Measurements from ENCODE around the gene JAKMIP1. TPM values are rescaled to one million over a fixed set of nuclear protein-coding genes. Genes with fewer than 3 reads are reported as not detected.

The JAKMIP1 gene
- total RNA-seq, 8 experiments from 2014 or later, result 1.0 to 10.8 (median 7.6) TPM; not detected in 3

- WGBS, 10 experiments, result 17 to 89% (median 38%) methylated on average over 1 to 7 of the region's 8 CpGs; no CpG with 5 or more reads in 1 of the 10 experiments
- Histone ChIP-seq H3K4me1 (replicated peaks in 1 of 2) (no peaks in the 10 kb centered on the region), H3K27ac (no peak overlapping the region), H3K4me3 (no peak overlapping the region)
- in situ Hi-C loops (cut with MboI; ENCODE audit: low pct_unique_long_range_greater_than_20kb in 2 of 9, low sequenced_read_pairs in 9 of 9, unreplicated experiment in 9 of 9), result no loop called here
- peak in 7 of 8 experiments; percentile 58 to 89 (median 70) for ATAC-seq (replicated peaks in 6 of 8)
Measured at GRCh38 chr4:6095023-6095752, 105.2 kb downstream of the JAKMIP1 start.

DNA sequence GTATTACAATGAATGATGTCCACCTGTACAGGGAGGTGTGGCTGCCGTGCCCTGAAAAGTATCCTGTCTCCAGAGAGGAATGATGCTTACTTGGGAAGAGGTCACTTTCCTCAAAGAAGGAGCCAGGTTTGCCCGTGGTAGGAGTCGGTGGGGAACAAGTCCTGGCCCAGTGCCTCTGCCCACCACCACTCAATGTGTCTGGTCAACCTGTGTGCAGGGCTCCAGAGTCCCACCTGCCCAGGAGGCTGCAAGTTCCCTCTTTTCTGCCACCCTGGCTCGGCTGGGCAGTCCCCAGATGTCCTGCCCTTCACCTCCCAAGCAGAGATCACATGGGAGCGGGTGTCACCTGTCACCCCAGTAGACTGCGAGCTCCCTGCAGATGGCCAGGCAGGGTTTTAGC, 106.7 kb downstream of the JAKMIP1 start:
- no peaks in the 10 kb centered on the region for H3K4me1 ChIP-seq (replicated peaks in 1 of 2)
- H3K4me3 ChIP-seq, result no peak overlapping the region
- no peak for ATAC-seq (replicated peaks in 6 of 8)
- 8 to 82% (median 55%) methylated on average over 1 to 3 of the region's 6 CpGs; no CpG with 5 or more reads in 5 of the 10 experiments for WGBS, 10 experiments
- no peak overlapping the region for H3K27ac ChIP-seq
- in situ Hi-C loops (cut with MboI; ENCODE audit: low pct_unique_long_range_greater_than_20kb in 2 of 9, low sequenced_read_pairs in 9 of 9, unreplicated experiment in 9 of 9), result no loop called here

- 0 to 86% (median 36%) methylated on average over 1 to 3 of the region's 3 CpGs; no CpG with 5 or more reads in 2 of the 10 experiments for WGBS, 10 experiments
- no peak overlapping the region for H3K27ac ChIP-seq
- no peak overlapping the region for H3K4me3 ChIP-seq
- in situ Hi-C loops (cut with MboI; ENCODE audit: low pct_unique_long_range_greater_than_20kb in 2 of 9, low sequenced_read_pairs in 9 of 9, unreplicated experiment in 9 of 9), result no loop called here
- no peaks in the 10 kb centered on the region for H3K4me1 ChIP-seq (replicated peaks in 1 of 2)
- ATAC-seq (replicated peaks in 6 of 8), result no peak
Measured at GRCh38 chr4:6092971-6093370, 107.4 kb downstream of the JAKMIP1 start.

DNA sequence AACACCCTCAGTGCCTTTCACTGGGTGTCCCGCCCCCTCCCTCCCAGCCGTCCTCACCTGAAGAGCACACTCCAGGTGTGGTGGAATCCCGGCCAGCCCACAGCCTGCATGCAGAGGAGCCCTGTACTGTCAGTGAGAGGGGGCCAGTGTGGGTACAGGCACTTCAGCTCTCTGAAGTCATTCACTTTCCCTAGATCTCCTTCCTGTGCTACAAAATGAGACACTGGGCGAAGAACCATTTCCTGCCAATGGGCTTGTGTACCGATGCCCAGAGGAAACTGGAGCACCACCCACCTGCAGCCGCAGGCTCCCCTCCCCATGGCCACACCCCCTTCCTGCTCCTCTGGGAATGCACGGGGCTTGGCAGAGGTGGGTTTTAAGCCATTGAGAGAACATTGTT, 108.2 kb downstream of the JAKMIP1 start:
- in situ Hi-C loops (cut with MboI; ENCODE audit: low pct_unique_long_range_greater_than_20kb in 2 of 9, low sequenced_read_pairs in 9 of 9, unreplicated experiment in 9 of 9), result no loop called here
- WGBS, 10 experiments, result 17% methylated on average over 1 of the region's 7 CpGs; no CpG with 5 or more reads in 9 of the 10 experiments
- Histone ChIP-seq H3K4me3 (no peak overlapping the region), H3K4me1 (replicated peaks in 1 of 2) (no peaks in the 10 kb centered on the region), H3K27ac (no peak overlapping the region)
- ATAC-seq (replicated peaks in 6 of 8), result no peak

- no peak overlapping the region for H3K4me3 ChIP-seq
- in situ Hi-C loops (cut with MboI; ENCODE audit: low pct_unique_long_range_greater_than_20kb in 2 of 9, low sequenced_read_pairs in 9 of 9, unreplicated experiment in 9 of 9), result no loop called here
- no peak overlapping the region for H3K27ac ChIP-seq
- WGBS, 10 experiments, result 0 to 100% (median 49%) methylated on average over 1 to 3 of the region's 3 CpGs; no CpG with 5 or more reads in 1 of the 10 experiments
- ATAC-seq (replicated peaks in 6 of 8), result no peak
- no peaks in the 10 kb centered on the region for H3K4me1 ChIP-seq (replicated peaks in 1 of 2)
Measured at GRCh38 chr4:6090931-6091330, 109.4 kb downstream of the JAKMIP1 start.

GRCh38 chr4:6088950-6089349, 111.4 kb downstream of the JAKMIP1 start:
- no peak overlapping the region for H3K4me3 ChIP-seq
- in situ Hi-C loops (cut with MboI; ENCODE audit: low pct_unique_long_range_greater_than_20kb in 2 of 9, low sequenced_read_pairs in 9 of 9, unreplicated experiment in 9 of 9), result no loop called here
- ATAC-seq (replicated peaks in 6 of 8), result no peak
- H3K4me1 ChIP-seq (replicated peaks in 1 of 2), result no peaks in the 10 kb centered on the region
- H3K27ac ChIP-seq, result no peak overlapping the region
- 0 to 100% (median 55%) methylated on average over 1 to 2 of the region's 2 CpGs; no CpG with 5 or more reads in 4 of the 10 experiments for WGBS, 10 experiments

GRCh38 chr4:6087669-6088341, 112.5 kb downstream of the JAKMIP1 start:
- 0 to 53% (median 23%) methylated on average over 1 to 7 of the region's 7 CpGs; no CpG with 5 or more reads in 1 of the 10 experiments for WGBS, 10 experiments
- in situ Hi-C loops (cut with MboI; ENCODE audit: low pct_unique_long_range_greater_than_20kb in 2 of 9, low sequenced_read_pairs in 9 of 9, unreplicated experiment in 9 of 9), result no loop called here
- H3K4me3 ChIP-seq, result no peak overlapping the region
- peak in 5 of 8 experiments; percentile 46 to 92 (median 74) for ATAC-seq (replicated peaks in 6 of 8)
- H3K27ac ChIP-seq, result no peak overlapping the region
- no peaks in the 10 kb centered on the region for H3K4me1 ChIP-seq (replicated peaks in 1 of 2)

- H3K4me1 ChIP-seq (replicated peaks in 1 of 2), result no peaks in the 10 kb centered on the region
- in situ Hi-C loops (cut with MboI; ENCODE audit: low pct_unique_long_range_greater_than_20kb in 2 of 9, low sequenced_read_pairs in 9 of 9, unreplicated experiment in 9 of 9), result no loop called here
- WGBS, 10 experiments, result 0 to 100% (median 72%) methylated on average over 1 to 3 of the region's 3 CpGs; no CpG with 5 or more reads in 4 of the 10 experiments
- H3K4me3 ChIP-seq, result no peak overlapping the region
- no peak overlapping the region for H3K27ac ChIP-seq
- ATAC-seq (replicated peaks in 6 of 8), result no peak
Measured at GRCh38 chr4:6086846-6087245, 113.5 kb downstream of the JAKMIP1 start.

- 0 to 96% (median 62%) methylated on average over 1 to 9 of the region's 18 CpGs for WGBS, 10 experiments
- Histone ChIP-seq H3K4me1 (replicated peaks in 1 of 2) (no peaks in the 10 kb centered on the region), H3K4me3 (no peak overlapping the region), H3K27ac (no peak overlapping the region)
- ATAC-seq (replicated peaks in 6 of 8), result peak in 2 of 8 experiments; percentile 48 to 55
- in situ Hi-C loops (cut with MboI; ENCODE audit: low pct_unique_long_range_greater_than_20kb in 2 of 9, low sequenced_read_pairs in 9 of 9, unreplicated experiment in 9 of 9), result no loop called here
Measured at GRCh38 chr4:6085691-6086628, 114.4 kb downstream of the JAKMIP1 start.

DNA sequence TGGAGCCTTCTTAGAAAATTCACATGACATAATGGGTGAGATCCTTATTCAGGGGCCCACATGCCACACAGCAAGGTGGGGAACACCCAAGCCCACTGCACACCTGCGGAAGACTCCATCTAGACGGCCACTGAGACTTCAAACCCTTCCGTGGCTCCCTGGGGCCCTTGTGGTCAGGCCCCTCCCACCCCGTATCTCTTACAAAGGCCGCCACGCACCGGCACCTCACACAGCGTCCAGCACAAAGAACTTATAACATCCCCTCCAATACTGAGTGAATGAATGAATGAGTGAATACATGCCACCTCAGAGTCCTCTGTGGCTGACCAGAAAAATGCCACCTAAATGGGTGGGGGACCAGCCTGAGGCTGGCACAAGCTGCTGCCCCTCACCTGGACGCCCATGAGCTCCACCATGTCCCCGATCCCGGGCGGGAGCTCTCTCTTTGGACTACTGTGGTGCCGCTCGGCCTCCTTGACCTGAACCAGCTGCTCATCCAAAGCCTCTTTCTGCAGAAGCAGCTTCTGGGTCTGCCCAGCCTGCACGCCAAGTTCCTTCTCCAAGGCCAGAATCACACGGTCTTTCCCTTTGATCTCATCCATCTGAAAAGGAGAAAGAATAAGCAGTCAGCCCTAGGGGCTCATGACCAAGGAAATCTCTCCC, 115.2 kb downstream of the JAKMIP1 start:
- in situ Hi-C loops (cut with MboI; ENCODE audit: low pct_unique_long_range_greater_than_20kb in 2 of 9, low sequenced_read_pairs in 9 of 9, unreplicated experiment in 9 of 9), result no loop called here
- H3K4me3 ChIP-seq, result no peak overlapping the region
- ATAC-seq (replicated peaks in 6 of 8), result no peak
- H3K27ac ChIP-seq, result no peak overlapping the region
- WGBS, 10 experiments, result 30 to 100% (median 75%) methylated on average over 1 to 11 of the region's 16 CpGs; no CpG with 5 or more reads in 1 of the 10 experiments
- no peaks in the 10 kb centered on the region for H3K4me1 ChIP-seq (replicated peaks in 1 of 2)

GRCh38 chr4:6079965-6080364, 120.4 kb downstream of the JAKMIP1 start:
- Histone ChIP-seq H3K4me3 (no peak overlapping the region), H3K27ac (no peak overlapping the region), H3K4me1 (replicated peaks in 1 of 2) (no peaks in the 10 kb centered on the region)
- in situ Hi-C loops (cut with MboI; ENCODE audit: low pct_unique_long_range_greater_than_20kb in 2 of 9, low sequenced_read_pairs in 9 of 9, unreplicated experiment in 9 of 9), result no loop called here
- ATAC-seq (replicated peaks in 6 of 8), result no peak
- WGBS, 10 experiments, result 67 to 100% (median 86%) methylated on average over 1 to 6 of the region's 12 CpGs; no CpG with 5 or more reads in 5 of the 10 experiments

DNA sequence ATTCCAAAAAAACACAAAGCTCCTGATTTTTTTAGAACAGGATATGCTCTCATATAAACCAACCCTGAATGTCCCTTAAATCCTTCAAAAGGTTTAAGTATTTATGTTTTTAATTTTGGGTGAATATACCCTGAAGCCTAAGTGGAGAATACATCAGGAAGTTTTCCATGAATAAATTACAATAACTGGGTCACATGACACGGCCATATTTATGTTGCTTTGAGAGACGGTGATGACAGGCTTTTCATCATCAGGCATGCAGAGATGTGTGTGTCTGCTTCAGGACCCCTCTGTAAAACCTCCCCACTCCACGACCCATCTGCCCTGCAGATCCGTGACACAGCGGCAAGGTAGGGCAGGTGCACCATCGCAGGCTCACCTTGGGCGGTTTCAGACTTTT, 121.8 kb downstream of the JAKMIP1 start:
- in situ Hi-C loops (cut with MboI; ENCODE audit: low pct_unique_long_range_greater_than_20kb in 2 of 9, low sequenced_read_pairs in 9 of 9, unreplicated experiment in 9 of 9), result no loop called here
- H3K4me3 ChIP-seq, result no peak overlapping the region
- H3K4me1 ChIP-seq (replicated peaks in 1 of 2), result no peaks in the 10 kb centered on the region
- 6 to 87% (median 30%) methylated on average over 1 to 6 of the region's 7 CpGs; no CpG with 5 or more reads in 6 of the 10 experiments for WGBS, 10 experiments
- no peak for ATAC-seq (replicated peaks in 6 of 8)
- no peak overlapping the region for H3K27ac ChIP-seq
